22Rv1 (cell line): Measurements from ENCODE around the gene SND1.

ENCODE experiments used
- H3K27ac ChIP-seq: fragments of 450-650 bp; 2 replicates; pipeline ENCODE4 v1.5.1; 2017
- CTCF ChIP-seq: fragments of 450-650 bp; IDR thresholded peaks from 2 replicates; pipeline ENCODE4 v1.5.1; 2017; ENCODE audit warnings: mild to moderate bottlenecking
- ZFX ChIP-seq: fragments of 450-650 bp; IDR thresholded peaks from 2 replicates; pipeline ENCODE4 v1.6.1; 2017; ENCODE audit warnings: antibody characterized with exemption, borderline replicate concordance

The SND1 gene

GRCh38 chr7:127995156-127995880 lies 343.3 kb downstream of the SND1 start:
- no peak overlapping the region for H3K27ac ChIP-seq
- no peak for TF ChIP-seq ZFX

GRCh38 chr7:127995881-127996215 lies 343.9 kb downstream of the SND1 start:
- TF ChIP-seq CTCF (no peak), ZFX (no peak)
- H3K27ac ChIP-seq: no peak overlapping the region

GRCh38 chr7:127996253-127997071 lies 344.5 kb downstream of the SND1 start:
- no peak overlapping the region for H3K27ac ChIP-seq
- TF ChIP-seq CTCF (no peak), ZFX (no peak)

- TF ChIP-seq CTCF (no peak), ZFX (no peak)
- H3K27ac ChIP-seq: no peak overlapping the region
These were observed 345.4 kb downstream of the SND1 start for GRCh38 chr7:127997226-127997922.

GRCh38 chr7:127998671-127999070 lies 346.7 kb downstream of the SND1 start:
- H3K27ac ChIP-seq: no peak overlapping the region
- no peak for TF ChIP-seq CTCF
- TF ChIP-seq ZFX: no peak

- no peak overlapping the region for H3K27ac ChIP-seq
- TF ChIP-seq CTCF (no peak), ZFX (no peak)
These were observed 348.1 kb downstream of the SND1 start for GRCh38 chr7:128000048-128000447.

- H3K27ac ChIP-seq: no peak overlapping the region
These were observed 348.9 kb downstream of the SND1 start for GRCh38 chr7:128000854-128001265.

More at GRCh38 chr7:128000854-128001265, 348.9 kb downstream of the SND1 start:
- TF ChIP-seq CTCF (no peak), ZFX (no peak)
